HL-60/S4 (cell line): Measurements from ENCODE around the gene HDDC3.
"Not testable (repeated sequence)": the region's sequence is repeated elsewhere in the genome, so short reads cannot be mapped to it uniquely, and the experiment has no call there.

ENCODE experiments used
- in situ Hi-C: fragments of 300-500 bp; cut with MboI; formaldehyde crosslinking; loops from 2 replicates; pipeline ENCODE4 v1.14.3; 2022; ENCODE audit warnings: low sequenced_read_pairs

Gene HDDC3

GRCh38 chr15:90930861-90931574 is 1.3 kb downstream of the HDDC3 start:
- in situ Hi-C loops: no loop called here

GRCh38 chr15:90929246-90930019 is 2.9 kb downstream of the HDDC3 start:
- in situ Hi-C loops: no loop called here

GRCh38 chr15:90928106-90928505 is 4.2 kb downstream of the HDDC3 start:
- in situ Hi-C loops: not testable (repeated sequence)

- in situ Hi-C loops: not testable (repeated sequence)
These were observed 5.6 kb downstream of the HDDC3 start for GRCh38 chr15:90926766-90927165.

GRCh38 chr15:90924375-90924774 is 8.0 kb downstream of the HDDC3 start:
- in situ Hi-C loops: no loop called here

GRCh38 chr15:90922712-90923322 is 9.5 kb downstream of the HDDC3 start:
- in situ Hi-C loops: not testable (repeated sequence)

- in situ Hi-C loops: no loop called here
These were observed 10.5 kb downstream of the HDDC3 start for GRCh38 chr15:90921887-90922286.

GRCh38 chr15:90918835-90919234 is 13.5 kb downstream of the HDDC3 start:
- in situ Hi-C loops: no loop called here

- in situ Hi-C loops: no loop called here
These were observed 14.1 kb downstream of the HDDC3 start for GRCh38 chr15:90918034-90918788.

- in situ Hi-C loops: no loop called here
These were observed 14.8 kb downstream of the HDDC3 start for GRCh38 chr15:90917569-90917968.

GRCh38 chr15:90916461-90916860 is 15.9 kb downstream of the HDDC3 start:
- in situ Hi-C loops: no loop called here

- in situ Hi-C loops: no loop called here
These were observed 16.4 kb downstream of the HDDC3 start for GRCh38 chr15:90915808-90916440.

GRCh38 chr15:90915216-90915807 is 17.0 kb downstream of the HDDC3 start:
- in situ Hi-C loops: no loop called here

GRCh38 chr15:90914305-90915080 is 17.9 kb downstream of the HDDC3 start:
- in situ Hi-C loops: no loop called here

- in situ Hi-C loops: no loop called here
These were observed 18.9 kb downstream of the HDDC3 start for GRCh38 chr15:90913398-90913944.

GRCh38 chr15:90912770-90913075 is 19.6 kb downstream of the HDDC3 start:
- in situ Hi-C loops: no loop called here

GRCh38 chr15:90911906-90912769 is 20.2 kb downstream of the HDDC3 start:
- in situ Hi-C loops: no loop called here

- in situ Hi-C loops: no loop called here
These were observed 21.1 kb downstream of the HDDC3 start for GRCh38 chr15:90911302-90911623.
